Loucy (cell line): Measurements from ENCODE around the gene CASP8.

Experiments
- CTCF ChIP-seq: fragments of 200-600 bp; sonication (generic); conservative IDR thresholded peaks from 2 replicates; pipeline ENCODE4 v1.5.1; 2014; ENCODE audit warnings: mild to moderate bottlenecking, antibody characterized with exemption, low read length
- EZH2phosphoT487 ChIP-seq: fragments of 200-600 bp; IDR thresholded peaks from 2 replicates; pipeline ENCODE4 v1.6.1; 2018; ENCODE audit warnings: antibody characterized with exemption, mild to moderate bottlenecking, moderate library complexity, borderline replicate concordance

- no peak for TF ChIP-seq EZH2phosphoT487
- TF ChIP-seq CTCF = no peak
These were observed 4.8 kb upstream of the CASP8 start for GRCh38 chr2:201255408-201256033.
